Common myeloid progenitor, CD34-positive (primary cell): ENCODE data around the gene CELF2.

ENCODE experiments used
- CTCF ChIA-PET: fragments of 350-600 bp; sonication (Branson Sonifier 250); formaldehyde crosslinking; loops from one replicate; lab custom pipeline; 2021; ENCODE audit warnings: antibody characterized with exemption; lab: Charles Lee
- POLR2A ChIA-PET: fragments of 350-600 bp; sonication (Branson Sonifier 250); formaldehyde crosslinking; loops from one replicate; lab custom pipeline; 2021; ENCODE audit warnings: antibody characterized with exemption; lab: Charles Lee
- DNase-seq, 3 donors: peaks; one replicate each; pipeline versions ENCODE4 v3.0.0 to v3.0.0-alpha.2; 2013
- H3K27ac ChIP-seq, 2 experiments: 1 replicate in 1 of 2; 2 replicates in 1 of 2; pipeline ENCODE4 v1.7.0; 2013; ENCODE audit warnings: inconsistent platforms in 2 of 2, low read length in 2 of 2, mild to moderate bottlenecking in 2 of 2, low read depth in 1 of 2, moderate library complexity in 1 of 2; ENCODE audit not compliant: severe bottlenecking in 2 of 2, insufficient read depth in 1 of 2, poor library complexity in 1 of 2
- H3K27me3 ChIP-seq, 5 experiments: replicated peaks in 2 of 5; 1 replicate in 3 of 5; 2 replicates in 2 of 5; pipeline versions ENCODE4 v1.6.1 to v1.7.0; 2013; ENCODE audit warnings: low read length in 4 of 5, mild to moderate bottlenecking in 2 of 5, moderate library complexity in 2 of 5, inconsistent platforms in 1 of 5; ENCODE audit not compliant: insufficient read depth in 5 of 5, control insufficient read depth in 4 of 5
- H3K36me3 ChIP-seq, 4 experiments: 1 replicate in 2 of 4; 2 replicates in 2 of 4; pipeline versions ENCODE4 v1.6.1 to v1.7.0; 2013; ENCODE audit warnings: low read length in 3 of 4, control low read depth in 1 of 4, mild to moderate bottlenecking in 1 of 4; ENCODE audit not compliant: control insufficient read depth in 4 of 4, insufficient read depth in 4 of 4
- H3K4me1 ChIP-seq, 4 experiments: 1 replicate in 3 of 4; 2 replicates in 1 of 4; pipeline versions ENCODE4 v1.6.1 to v1.7.1; 2013; ENCODE audit warnings: low read length in 3 of 4, mild to moderate bottlenecking in 3 of 4, control low read depth in 1 of 4, inconsistent platforms in 1 of 4, moderate library complexity in 1 of 4; ENCODE audit not compliant: control insufficient read depth in 4 of 4, insufficient read depth in 4 of 4; ENCODE audit errors: control extremely low read depth in 1 of 4
- H3K4me3 ChIP-seq, 7 experiments: 1 replicate in 4 of 7; 2 replicates in 3 of 7; pipeline versions ENCODE4 v1.5.1 to v1.7.0; 2013; ENCODE audit warnings: mild to moderate bottlenecking in 7 of 7, low read length in 6 of 7, moderate library complexity in 6 of 7, inconsistent platforms in 2 of 7, low read depth in 2 of 7, control low read depth in 1 of 7; ENCODE audit not compliant: insufficient read depth in 4 of 7, control insufficient read depth in 1 of 7; ENCODE audit errors: extremely low read depth in 1 of 7
- H3K9me3 ChIP-seq, 5 experiments: 1 replicate in 4 of 5; 2 replicates in 1 of 5; pipeline versions ENCODE4 v1.6.1 to v1.7.1; 2013; ENCODE audit warnings: low read length in 4 of 5, mild to moderate bottlenecking in 2 of 5, inconsistent platforms in 1 of 5, low read depth in 1 of 5, moderate library complexity in 1 of 5; ENCODE audit not compliant: control insufficient read depth in 4 of 5, insufficient read depth in 2 of 5; ENCODE audit errors: control extremely low read depth in 1 of 5
- WGBS: methylation state at CpG from one replicate; pipeline ENCODE4 v1.1.5; 2013; ENCODE audit not compliant: insufficient coverage; 5-methylcytosine and 5-hydroxymethylcytosine counted together

The CELF2 gene

GRCh38 chr10:11065567-11065966 is 47.9 kb downstream of the CELF2 start:
- ChIA-PET POLR2A (no interaction called here), CTCF (interaction anchor here (1.1 kb wide), 1 partner anchor 34 kb away, joined by 3 read pairs; no protein-coding TSS in a partner anchor)
- H3K27ac ChIP-seq = no peak overlapping the region
- DNase-seq = no peak
- no peaks in the 10 kb centered on the region for H3K4me1 ChIP-seq
- 96% methylated on average over 3 of the region's 4 CpGs for WGBS
- no peak overlapping the region for H3K4me3 ChIP-seq
- no peaks in the 10 kb centered on the region for H3K36me3 ChIP-seq
- H3K9me3 ChIP-seq = peaks cover 0 to 8% (median 0%) of the 10 kb centered on the region in 5 experiments
- no peaks in the 10 kb centered on the region for H3K27me3 ChIP-seq

GRCh38 chr10:11066520-11066919 is 48.8 kb downstream of the CELF2 start:
- H3K9me3 ChIP-seq = peaks cover 0 to 5% (median 0%) of the 10 kb centered on the region in 5 experiments
- no peaks in the 10 kb centered on the region for H3K27me3 ChIP-seq
- no peaks in the 10 kb centered on the region for H3K4me1 ChIP-seq
- ChIA-PET CTCF (interaction anchor here (1.1 kb wide), 1 partner anchor 33 kb away, joined by 3 read pairs; no protein-coding TSS in a partner anchor), POLR2A (no interaction called here)
- H3K27ac ChIP-seq = no peak overlapping the region
- DNase-seq = no peak
- 92% methylated on average over 2 of the region's 4 CpGs for WGBS
- no peak overlapping the region for H3K4me3 ChIP-seq
- no peaks in the 10 kb centered on the region for H3K36me3 ChIP-seq

GRCh38 chr10:11068861-11069633 is 51.4 kb downstream of the CELF2 start:
- no CpG with 5 or more reads among the region's 4 CpGs for WGBS
- no peak overlapping the region for H3K27ac ChIP-seq
- H3K9me3 ChIP-seq = no peaks in the 10 kb centered on the region
- no peaks in the 10 kb centered on the region for H3K27me3 ChIP-seq
- CTCF ChIA-PET = interaction anchor here (0.9 to 1.7 kb wide), 2 partner anchors 10 to 83 kb away, joined by 3 to 4 read pairs; no protein-coding TSS in a partner anchor
- no peaks in the 10 kb centered on the region for H3K4me1 ChIP-seq
- DNase-seq = no peak
- no peaks in the 10 kb centered on the region for H3K36me3 ChIP-seq
- no peak overlapping the region for H3K4me3 ChIP-seq
- POLR2A ChIA-PET = no interaction called here

GRCh38 chr10:11073410-11073809 is 55.7 kb downstream of the CELF2 start:
- Histone ChIP-seq H3K36me3 (no peaks in the 10 kb centered on the region), H3K27ac (no peak overlapping the region), H3K9me3 (no peaks in the 10 kb centered on the region), H3K4me3 (no peak overlapping the region), H3K27me3 (no peaks in the 10 kb centered on the region), H3K4me1 (no peaks in the 10 kb centered on the region)
- ChIA-PET POLR2A (interaction anchor here (0.5 kb wide), 1 partner anchor 41 kb away, joined by 7 read pairs; no protein-coding TSS in a partner anchor), CTCF (no interaction called here)
- no peak for DNase-seq
- WGBS = 100% methylated on average over 4 of the region's 4 CpGs

- no peaks in the 10 kb centered on the region for H3K9me3 ChIP-seq
- H3K27me3 ChIP-seq = no peaks in the 10 kb centered on the region
- ChIA-PET POLR2A (no interaction called here), CTCF (no interaction called here)
- no peak for DNase-seq
- no peaks in the 10 kb centered on the region for H3K36me3 ChIP-seq
- WGBS = 100% methylated on average over 3 of the region's 4 CpGs
- H3K4me1 ChIP-seq = no peaks in the 10 kb centered on the region
- no peak overlapping the region for H3K27ac ChIP-seq
- H3K4me3 ChIP-seq = no peak overlapping the region
These were observed 57.0 kb downstream of the CELF2 start for GRCh38 chr10:11074536-11075267.

- no peak overlapping the region for H3K27ac ChIP-seq
- DNase-seq = no peak
- H3K9me3 ChIP-seq = no peaks in the 10 kb centered on the region
- POLR2A ChIA-PET = no interaction called here
- 100% methylated on average over 3 of the region's 4 CpGs for WGBS
- H3K27me3 ChIP-seq = no peaks in the 10 kb centered on the region
- H3K4me1 ChIP-seq = no peaks in the 10 kb centered on the region
- CTCF ChIA-PET = interaction anchor here (1.2 kb wide), 1 partner anchor 41 kb away, joined by 3 read pairs; no protein-coding TSS in a partner anchor
- no peak overlapping the region for H3K4me3 ChIP-seq
- H3K36me3 ChIP-seq = no peaks in the 10 kb centered on the region
These were observed 58.5 kb downstream of the CELF2 start for GRCh38 chr10:11076221-11076620.

GRCh38 chr10:11080564-11080984 is 62.9 kb downstream of the CELF2 start:
- Histone ChIP-seq H3K9me3 (no peaks in the 10 kb centered on the region), H3K4me3 (no peak overlapping the region), H3K27me3 (no peaks in the 10 kb centered on the region), H3K36me3 (no peaks in the 10 kb centered on the region), H3K27ac (no peak overlapping the region), H3K4me1 (no peaks in the 10 kb centered on the region)
- DNase-seq = no peak
- CTCF ChIA-PET = no interaction called here
- WGBS = 100% methylated on average over 1 of the region's 3 CpGs
- POLR2A ChIA-PET = no interaction called here
